Muscle layer of duodenum (tissue), 2 donors: Measurements from ENCODE around the gene CDR2.

Experiments
- H3K27ac ChIP-seq: one replicate; pipeline ENCODE4 v1.7.0; 2013; ENCODE audit warnings: mild to moderate bottlenecking, low read length
- H3K27me3 ChIP-seq: one replicate; pipeline ENCODE4 v1.7.0; 2013; ENCODE audit warnings: low read depth, mild to moderate bottlenecking, control low read depth, low read length
- H3K36me3 ChIP-seq, 2 donors: one replicate each; pipeline ENCODE4 v1.7.0; 2013; ENCODE audit warnings: low read length in 2 of 2, control low read depth in 1 of 2, mild to moderate bottlenecking in 1 of 2; ENCODE audit not compliant: insufficient read depth in 2 of 2, control insufficient read depth in 1 of 2
- H3K4me1 ChIP-seq, 2 donors: one replicate each; pipeline ENCODE4 v1.7.0; 2013; ENCODE audit warnings: low read length in 2 of 2, mild to moderate bottlenecking in 2 of 2, control low read depth in 1 of 2, moderate library complexity in 1 of 2; ENCODE audit not compliant: insufficient read depth in 2 of 2, control insufficient read depth in 1 of 2
- H3K4me3 ChIP-seq, 2 donors: one replicate each; pipeline ENCODE4 v1.7.0; 2013; ENCODE audit warnings: low read length in 2 of 2, low read depth in 1 of 2, mild to moderate bottlenecking in 1 of 2
- H3K9me3 ChIP-seq, 2 donors: one replicate each; pipeline ENCODE4 v1.7.0; 2013; ENCODE audit warnings: low read length in 2 of 2, control low read depth in 1 of 2, mild to moderate bottlenecking in 1 of 2; ENCODE audit not compliant: control insufficient read depth in 1 of 2
- donor health status: healthy.

Gene CDR2

GRCh38 chr16:22348291-22348690 is 26.1 kb downstream of the CDR2 start:
- Histone ChIP-seq H3K4me3 (no peak overlapping the region), H3K9me3 (no peaks in the 10 kb centered on the region), H3K27ac (no peak overlapping the region), H3K27me3 (no peaks in the 10 kb centered on the region), H3K36me3 (peaks cover 35 to 41% of the 10 kb centered on the region in 2 donors), H3K4me1 (peaks cover 9 to 16% of the 10 kb centered on the region in 2 donors)

GRCh38 chr16:22347100-22347820 is 27.2 kb downstream of the CDR2 start:
- peaks cover 0 to 10% of the 10 kb centered on the region in 2 donors for H3K4me1 ChIP-seq
- no peak overlapping the region for H3K4me3 ChIP-seq
- H3K9me3 ChIP-seq = no peaks in the 10 kb centered on the region
- H3K27ac ChIP-seq = no peak overlapping the region
- no peaks in the 10 kb centered on the region for H3K27me3 ChIP-seq
- peaks cover 35 to 45% of the 10 kb centered on the region in 2 donors for H3K36me3 ChIP-seq

GRCh38 chr16:22346483-22346882 is 27.9 kb downstream of the CDR2 start:
- H3K27me3 ChIP-seq = no peaks in the 10 kb centered on the region
- H3K36me3 ChIP-seq = peaks cover 35 to 40% of the 10 kb centered on the region in 2 donors
- H3K27ac ChIP-seq = no peak overlapping the region
- no peak overlapping the region for H3K4me3 ChIP-seq
- no peaks in the 10 kb centered on the region for H3K9me3 ChIP-seq
- peaks cover 0 to 10% of the 10 kb centered on the region in 2 donors for H3K4me1 ChIP-seq

GRCh38 chr16:22342082-22342481 is 32.3 kb downstream of the CDR2 start:
- Histone ChIP-seq H3K36me3 (peaks cover 10 to 20% of the 10 kb centered on the region in 2 donors), H3K9me3 (peaks cover 0 to 7% of the 10 kb centered on the region in 2 donors), H3K4me3 (no peak overlapping the region), H3K4me1 (peaks cover 0 to 10% of the 10 kb centered on the region in 2 donors), H3K27me3 (no peaks in the 10 kb centered on the region), H3K27ac (no peak overlapping the region)

GRCh38 chr16:22340945-22341344 is 33.5 kb downstream of the CDR2 start:
- H3K9me3 ChIP-seq = peaks cover 3 to 11% of the 10 kb centered on the region in 2 donors
- no peak overlapping the region for H3K4me3 ChIP-seq
- H3K27me3 ChIP-seq = no peaks in the 10 kb centered on the region
- peaks cover 0 to under 1% of the 10 kb centered on the region in 2 donors for H3K4me1 ChIP-seq
- H3K27ac ChIP-seq = no peak overlapping the region
- H3K36me3 ChIP-seq = peaks cover 4 to 13% of the 10 kb centered on the region in 2 donors

- Histone ChIP-seq H3K9me3 (peaks cover 3 to 12% of the 10 kb centered on the region in 2 donors), H3K4me3 (no peak overlapping the region), H3K27ac (no peak overlapping the region), H3K4me1 (no peaks in the 10 kb centered on the region), H3K36me3 (peaks cover 23 to 39% of the 10 kb centered on the region in 2 donors), H3K27me3 (no peaks in the 10 kb centered on the region)
These were observed 36.4 kb downstream of the CDR2 start for GRCh38 chr16:22337849-22338635.

GRCh38 chr16:22337045-22337444 is 37.4 kb downstream of the CDR2 start:
- no peak overlapping the region for H3K4me3 ChIP-seq

GRCh38 chr16:22336581-22336980 is 37.8 kb downstream of the CDR2 start:
- peaks cover 3 to 12% of the 10 kb centered on the region in 2 donors for H3K9me3 ChIP-seq
- peaks cover 34 to 40% of the 10 kb centered on the region in 2 donors for H3K36me3 ChIP-seq
- no peaks in the 10 kb centered on the region for H3K4me1 ChIP-seq
- H3K27ac ChIP-seq = no peak overlapping the region
- no peak overlapping the region for H3K4me3 ChIP-seq
- no peaks in the 10 kb centered on the region for H3K27me3 ChIP-seq

More at GRCh38 chr16:22337045-22337444, 37.4 kb downstream of the CDR2 start:
- Histone ChIP-seq H3K36me3 (peaks cover 30 to 38% of the 10 kb centered on the region in 2 donors), H3K27me3 (no peaks in the 10 kb centered on the region), H3K4me1 (no peaks in the 10 kb centered on the region), H3K27ac (no peak overlapping the region), H3K9me3 (peaks cover 3 to 12% of the 10 kb centered on the region in 2 donors)

GRCh38 chr16:22335668-22336246 is 38.7 kb downstream of the CDR2 start:
- peaks cover 3 to 10% of the 10 kb centered on the region in 2 donors for H3K9me3 ChIP-seq
- no peaks in the 10 kb centered on the region for H3K4me1 ChIP-seq
- no peak overlapping the region for H3K4me3 ChIP-seq
- no peak overlapping the region for H3K27ac ChIP-seq
- peaks cover 35 to 37% of the 10 kb centered on the region in 2 donors for H3K36me3 ChIP-seq
- no peaks in the 10 kb centered on the region for H3K27me3 ChIP-seq

- Histone ChIP-seq H3K36me3 (peaks cover 44 to 45% of the 10 kb centered on the region in 2 donors), H3K27ac (no peak overlapping the region), H3K27me3 (no peaks in the 10 kb centered on the region), H3K4me3 (no peak overlapping the region), H3K9me3 (peaks cover 3 to 5% of the 10 kb centered on the region in 2 donors), H3K4me1 (no peaks in the 10 kb centered on the region)
These were observed 40.9 kb downstream of the CDR2 start for GRCh38 chr16:22333457-22333994.

GRCh38 chr16:22330326-22330725 is 44.1 kb downstream of the CDR2 start:
- no peaks in the 10 kb centered on the region for H3K27me3 ChIP-seq
- no peak overlapping the region for H3K27ac ChIP-seq
- no peak overlapping the region for H3K4me3 ChIP-seq
- H3K4me1 ChIP-seq = no peaks in the 10 kb centered on the region
- peaks cover 60 to 67% of the 10 kb centered on the region in 2 donors for H3K36me3 ChIP-seq
- H3K9me3 ChIP-seq = no peaks in the 10 kb centered on the region
